ENCODE measurements around the gene TMEM61.
"Not testable (repeated sequence)": the region's sequence is repeated elsewhere in the genome, so short reads cannot be mapped to it uniquely, and the experiment has no call there.

The TMEM61 gene

GRCh38 chr1:54962612-54963395 lies 17.6 kb upstream of the TMEM61 start:
- DNase-seq = no peak

GRCh38 chr1:54963829-54964228 lies 16.6 kb upstream of the TMEM61 start:
- not testable (repeated sequence) for DNase-seq

- DNase-seq = peak in 2 of 58 donors; percentile 14 to 24
These were observed 14.6 kb upstream of the TMEM61 start for GRCh38 chr1:54965624-54966340.

- DNase-seq = no peak
These were observed 13.1 kb upstream of the TMEM61 start for GRCh38 chr1:54967372-54967771.

GRCh38 chr1:54968551-54968950 lies 11.9 kb upstream of the TMEM61 start:
- DNase-seq = no peak

- DNase-seq = no peak
These were observed 10.5 kb upstream of the TMEM61 start for GRCh38 chr1:54969879-54970278.

GRCh38 chr1:54970901-54971300 lies 9.5 kb upstream of the TMEM61 start:
- DNase-seq = no peak

- DNase-seq = no peak
These were observed 9.1 kb upstream of the TMEM61 start for GRCh38 chr1:54971317-54971791.

- no peak for DNase-seq
These were observed 8.0 kb upstream of the TMEM61 start for GRCh38 chr1:54972436-54972835.

- DNase-seq = peak in 27 of 58 donors; percentile 5 to 78 (median 27)
These were observed 7.1 kb upstream of the TMEM61 start for GRCh38 chr1:54973205-54973921.

- DNase-seq = no peak
These were observed 4.9 kb upstream of the TMEM61 start for GRCh38 chr1:54975356-54976108.

GRCh38 chr1:54976747-54977146 lies 3.7 kb upstream of the TMEM61 start:
- DNase-seq = no peak

- DNase-seq = no peak
These were observed 2.7 kb upstream of the TMEM61 start for GRCh38 chr1:54977533-54978297.

- DNase-seq = no peak
These were observed 1.7 kb upstream of the TMEM61 start for GRCh38 chr1:54978528-54979326.

- no peak for DNase-seq
These were observed 1.0 kb upstream of the TMEM61 start for GRCh38 chr1:54979327-54979891.

GRCh38 chr1:54980046-54980527 lies 341 bp upstream of the TMEM61 start:
- DNase-seq = no peak

- no peak for DNase-seq
These were observed 1.0 kb downstream of the TMEM61 start for GRCh38 chr1:54981466-54981865.

- no peak for DNase-seq
These were observed 2.3 kb downstream of the TMEM61 start for GRCh38 chr1:54982739-54983138.

Measured in anterior cingulate cortex (tissue), 58 donors.